DOHH2 (cell line): ENCODE measurements around the gene UNC5B.

ENCODE experiments used
- H3F3A ChIP-seq: fragments of 200-600 bp; sonication (generic), shearing (Covaris generic); 2 replicates; pipeline ENCODE4 v1.6.0; 2016; ENCODE audit warnings: antibody characterized with exemption, mild to moderate bottlenecking; ENCODE audit not compliant: control insufficient read depth, insufficient read depth
- H3K27ac ChIP-seq: fragments of 200-600 bp; sonication (generic); 2 replicates; pipeline ENCODE4 v1.5.1; 2014; ENCODE audit warnings: low read depth, mild to moderate bottlenecking, low read length, moderate library complexity
- H3K27me3 ChIP-seq: fragments of 200-600 bp; sonication (generic); 2 replicates; pipeline ENCODE4 v1.6.1; 2014; ENCODE audit warnings: mild to moderate bottlenecking, low read length, mixed read lengths; ENCODE audit not compliant: control insufficient read depth
- H3K36me3 ChIP-seq: fragments of 200-600 bp; sonication (generic); 2 replicates; pipeline ENCODE4 v1.6.1; 2014; ENCODE audit warnings: mild to moderate bottlenecking, low read length, moderate library complexity, mixed read lengths; ENCODE audit not compliant: control insufficient read depth
- H3K4me1 ChIP-seq: fragments of 200-600 bp; sonication (generic); 2 replicates; pipeline ENCODE4 v1.6.1; 2014; ENCODE audit warnings: mild to moderate bottlenecking, low read length, mixed read lengths; ENCODE audit not compliant: control insufficient read depth
- H3K4me2 ChIP-seq: fragments of 200-600 bp; sonication (generic); 2 replicates; pipeline ENCODE4 v1.6.0; 2014; ENCODE audit warnings: mild to moderate bottlenecking, low read length, moderate library complexity
- H3K4me3 ChIP-seq: fragments of 200-600 bp; sonication (generic); 2 replicates; pipeline ENCODE4 v1.5.1; 2014; ENCODE audit warnings: mild to moderate bottlenecking, low read length, mixed read lengths
- H3K79me2 ChIP-seq: fragments of 200-600 bp; sonication (generic); 2 replicates; pipeline ENCODE4 v1.6.1; 2014; ENCODE audit warnings: mild to moderate bottlenecking, low read length, mixed read lengths; ENCODE audit not compliant: control insufficient read depth
- H3K9me2 ChIP-seq: fragments of 200-600 bp; sonication (generic); replicated peaks from 2 replicates; pipeline ENCODE4 v1.6.1; 2014; ENCODE audit warnings: mild to moderate bottlenecking, low read length, mixed read lengths; ENCODE audit not compliant: control insufficient read depth
- H3K9me3 ChIP-seq: fragments of 200-600 bp; sonication (generic); 2 replicates; pipeline ENCODE4 v1.6.1; 2014; ENCODE audit warnings: antibody characterized with exemption, low read length, mixed read lengths; ENCODE audit not compliant: control insufficient read depth, insufficient read depth
- H4K20me1 ChIP-seq: fragments of 200-600 bp; sonication (generic); 2 replicates; pipeline ENCODE4 v1.6.0; 2014; ENCODE audit warnings: low read depth, mild to moderate bottlenecking, antibody characterized with exemption, low read length, moderate library complexity; ENCODE audit not compliant: control insufficient read depth, insufficient read depth
- CTCF ChIP-seq: fragments of 200-600 bp; sonication (generic); IDR thresholded peaks from one replicate; pipeline ENCODE4 v1.5.1; 2014; ENCODE audit warnings: antibody characterized with exemption, mild to moderate bottlenecking, low read depth, low read length; ENCODE audit not compliant: poor library complexity, severe bottlenecking
- EZH2phosphoT487 ChIP-seq: fragments of 200-600 bp; sonication (generic); IDR thresholded peaks from 2 replicates; pipeline ENCODE4 v1.6.1; 2017; ENCODE audit warnings: borderline replicate concordance, mild to moderate bottlenecking, antibody characterized with exemption, low read length, moderate library complexity, mixed read lengths

Gene UNC5B

GRCh38 chr10:71307469-71308085 lies 95.2 kb downstream of the UNC5B start:
- H3K9me3 ChIP-seq: no peaks in the 10 kb centered on the region

GRCh38 chr10:71308244-71308643 lies 95.9 kb downstream of the UNC5B start:
- H3F3A ChIP-seq: no peaks in the 10 kb centered on the region
- no peak overlapping the region for H3K27ac ChIP-seq
- no peaks in the 10 kb centered on the region for H3K4me1 ChIP-seq
- H3K4me3 ChIP-seq: no peak overlapping the region
- no peaks in the 10 kb centered on the region for H3K79me2 ChIP-seq
- H3K36me3 ChIP-seq: no peaks in the 10 kb centered on the region
- no peak overlapping the region for H3K4me2 ChIP-seq
- no peaks in the 10 kb centered on the region for H4K20me1 ChIP-seq
- no peaks in the 10 kb centered on the region for H3K9me2 ChIP-seq
- H3K9me3 ChIP-seq: no peaks in the 10 kb centered on the region
- TF ChIP-seq EZH2phosphoT487 (no peak), CTCF (no peak)
- H3K27me3 ChIP-seq: no peaks in the 10 kb centered on the region

More at GRCh38 chr10:71307469-71308085, 95.2 kb downstream of the UNC5B start:
- H3K27me3 ChIP-seq: no peaks in the 10 kb centered on the region
- no peak overlapping the region for H3K27ac ChIP-seq
- H3K4me3 ChIP-seq: no peak overlapping the region
- no peaks in the 10 kb centered on the region for H3K4me1 ChIP-seq
- no peaks in the 10 kb centered on the region for H3K9me2 ChIP-seq
- H3K79me2 ChIP-seq: no peaks in the 10 kb centered on the region
- no peak overlapping the region for H3K4me2 ChIP-seq
- H4K20me1 ChIP-seq: no peaks in the 10 kb centered on the region
- no peaks in the 10 kb centered on the region for H3F3A ChIP-seq
- no peaks in the 10 kb centered on the region for H3K36me3 ChIP-seq
- TF ChIP-seq EZH2phosphoT487 (no peak), CTCF (no peak)

- no peaks in the 10 kb centered on the region for H3K27me3 ChIP-seq
- no peaks in the 10 kb centered on the region for H3F3A ChIP-seq
- no peak for TF ChIP-seq EZH2phosphoT487
- no peak for TF ChIP-seq CTCF
- H3K4me1 ChIP-seq: no peaks in the 10 kb centered on the region
- H3K79me2 ChIP-seq: no peaks in the 10 kb centered on the region
- no peak overlapping the region for H3K4me2 ChIP-seq
- no peaks in the 10 kb centered on the region for H4K20me1 ChIP-seq
- no peaks in the 10 kb centered on the region for H3K9me2 ChIP-seq
- H3K27ac ChIP-seq: no peak overlapping the region
- no peaks in the 10 kb centered on the region for H3K9me3 ChIP-seq
- H3K4me3 ChIP-seq: no peak overlapping the region
- H3K36me3 ChIP-seq: no peaks in the 10 kb centered on the region
These were observed 96.6 kb downstream of the UNC5B start for GRCh38 chr10:71308985-71309384.
